ENCODE measurements around the gene FUT9.

Gene FUT9

GRCh38 chr6:96237638-96238347 lies 222.0 kb downstream of the FUT9 start:
- Histone ChIP-seq H2AFZ (ENCODE audit: low read length) (no peak overlapping the region), H3K9me3 (replicated peaks; ENCODE audit: insufficient read depth, low read length) (no peaks in the 10 kb centered on the region), H3K27me3 (replicated peaks; ENCODE audit: insufficient read depth, low read length) (no peaks in the 10 kb centered on the region), H3K4me3 (ENCODE audit: low read length) (no peak overlapping the region), H3K36me3 (replicated peaks; ENCODE audit: insufficient read depth, low read length) (no peaks in the 10 kb centered on the region), H3K79me2 (ENCODE audit: low read length) (no peaks in the 10 kb centered on the region), H3K27ac (ENCODE audit: low read length) (no peak overlapping the region), H3K4me2 (ENCODE audit: low read depth, low read length) (no peak overlapping the region), H3K9ac (ENCODE audit: low read length) (no peak overlapping the region), H3K9me2 (replicated peaks; ENCODE audit: insufficient read depth, low read length) (no peaks in the 10 kb centered on the region), H3K4me1 (ENCODE audit: low read length) (no peaks in the 10 kb centered on the region), H4K20me1 (ENCODE audit: insufficient read depth, low read length) (no peaks in the 10 kb centered on the region; the same call in 1 of the 2 replicates), H3F3A (ENCODE audit: insufficient read depth, low read length) (no peaks in the 10 kb centered on the region)
- DNase-seq = no peak
- TF ChIP-seq EZH2 (optimal IDR thresholded peaks at IDR 0.05; ENCODE audit: low read depth, low read length) (no peak), EZH2phosphoT487 (IDR thresholded peaks at IDR 0.05; ENCODE audit: low read length) (no peak), CTCF (IDR thresholded peaks at IDR 0.05; ENCODE audit: low read length) (no peak)

GRCh38 chr6:96246563-96246962 lies 230.8 kb downstream of the FUT9 start:
- Histone ChIP-seq H3K9ac (ENCODE audit: low read length) (no peak overlapping the region), H3K79me2 (ENCODE audit: low read length) (no peaks in the 10 kb centered on the region), H3K4me1 (ENCODE audit: low read length) (peaks cover 11% of the 10 kb centered on the region), H4K20me1 (ENCODE audit: insufficient read depth, low read length) (no peaks in the 10 kb centered on the region; the same call in 1 of the 2 replicates), H3K9me2 (replicated peaks; ENCODE audit: insufficient read depth, low read length) (no peaks in the 10 kb centered on the region), H3K27ac (ENCODE audit: low read length) (no peak overlapping the region), H3K27me3 (replicated peaks; ENCODE audit: insufficient read depth, low read length) (no peaks in the 10 kb centered on the region), H3K4me2 (ENCODE audit: low read depth, low read length) (peak overlapping the region; percentile 34; the same call in 1 of the 2 replicates), H3F3A (ENCODE audit: insufficient read depth, low read length) (no peaks in the 10 kb centered on the region; the same call in 1 of the 2 replicates), H2AFZ (ENCODE audit: low read length) (no peak overlapping the region), H3K4me3 (ENCODE audit: low read length) (no peak overlapping the region), H3K36me3 (replicated peaks; ENCODE audit: insufficient read depth, low read length) (no peaks in the 10 kb centered on the region), H3K9me3 (replicated peaks; ENCODE audit: insufficient read depth, low read length) (no peaks in the 10 kb centered on the region)
- peak; percentile 76 for DNase-seq
- no peak for TF ChIP-seq CTCF (IDR thresholded peaks at IDR 0.05; ENCODE audit: low read length)
- no peak for TF ChIP-seq EZH2 (optimal IDR thresholded peaks at IDR 0.05; ENCODE audit: low read depth, low read length)
- no peak for TF ChIP-seq EZH2phosphoT487 (IDR thresholded peaks at IDR 0.05; ENCODE audit: low read length)

DNA sequence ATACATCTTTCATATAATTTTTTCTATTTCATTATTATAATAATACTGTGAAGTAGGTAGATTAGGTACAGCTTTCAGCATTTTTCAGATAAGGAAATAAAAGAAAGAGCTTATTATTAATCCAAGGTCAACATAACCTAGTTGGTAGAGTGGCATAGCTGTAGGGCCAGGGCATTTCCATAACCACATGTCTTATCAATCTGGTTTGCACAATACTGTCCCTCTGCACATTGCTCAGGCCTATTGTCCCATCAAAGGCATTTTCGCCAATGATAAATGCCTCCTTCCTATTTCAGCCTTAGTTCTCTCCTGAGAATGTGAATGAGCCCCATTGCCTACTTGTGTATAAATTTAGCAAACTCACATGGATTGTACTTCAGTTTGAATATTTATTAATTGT lies 234.0 kb downstream of the FUT9 start:
- TF ChIP-seq CTCF (IDR thresholded peaks at IDR 0.05; ENCODE audit: low read length) (no peak), EZH2phosphoT487 (IDR thresholded peaks at IDR 0.05; ENCODE audit: low read length) (no peak), EZH2 (optimal IDR thresholded peaks at IDR 0.05; ENCODE audit: low read depth, low read length) (no peak)
- H3K4me2 ChIP-seq (ENCODE audit: low read depth, low read length) = no peak overlapping the region
- H4K20me1 ChIP-seq (ENCODE audit: insufficient read depth, low read length) = no peaks in the 10 kb centered on the region
- H3F3A ChIP-seq (ENCODE audit: insufficient read depth, low read length) = no peaks in the 10 kb centered on the region; the same call in 1 of the 2 replicates
- peaks cover 11% of the 10 kb centered on the region for H3K4me1 ChIP-seq (ENCODE audit: low read length)
- no peak overlapping the region for H3K4me3 ChIP-seq (ENCODE audit: low read length)
- H3K79me2 ChIP-seq (ENCODE audit: low read length) = no peaks in the 10 kb centered on the region
- H3K9ac ChIP-seq (ENCODE audit: low read length) = no peak overlapping the region
- H3K27ac ChIP-seq (ENCODE audit: low read length) = no peak overlapping the region
- H3K9me3 ChIP-seq (replicated peaks; ENCODE audit: insufficient read depth, low read length) = no peaks in the 10 kb centered on the region
- H3K27me3 ChIP-seq (replicated peaks; ENCODE audit: insufficient read depth, low read length) = no peaks in the 10 kb centered on the region
- DNase-seq = no peak
- no peak overlapping the region for H2AFZ ChIP-seq (ENCODE audit: low read length)
- no peaks in the 10 kb centered on the region for H3K36me3 ChIP-seq (replicated peaks; ENCODE audit: insufficient read depth, low read length)
- no peaks in the 10 kb centered on the region for H3K9me2 ChIP-seq (replicated peaks; ENCODE audit: insufficient read depth, low read length)

Measured in MM.1S (cell line).